Measurements from ENCODE around the gene SSUH2. TPM values are rescaled to one million over a fixed set of nuclear protein-coding genes. Genes with fewer than 3 reads are reported as not detected.

Gene SSUH2
- polyA plus RNA-seq, 3 donors: not detected

DNA sequence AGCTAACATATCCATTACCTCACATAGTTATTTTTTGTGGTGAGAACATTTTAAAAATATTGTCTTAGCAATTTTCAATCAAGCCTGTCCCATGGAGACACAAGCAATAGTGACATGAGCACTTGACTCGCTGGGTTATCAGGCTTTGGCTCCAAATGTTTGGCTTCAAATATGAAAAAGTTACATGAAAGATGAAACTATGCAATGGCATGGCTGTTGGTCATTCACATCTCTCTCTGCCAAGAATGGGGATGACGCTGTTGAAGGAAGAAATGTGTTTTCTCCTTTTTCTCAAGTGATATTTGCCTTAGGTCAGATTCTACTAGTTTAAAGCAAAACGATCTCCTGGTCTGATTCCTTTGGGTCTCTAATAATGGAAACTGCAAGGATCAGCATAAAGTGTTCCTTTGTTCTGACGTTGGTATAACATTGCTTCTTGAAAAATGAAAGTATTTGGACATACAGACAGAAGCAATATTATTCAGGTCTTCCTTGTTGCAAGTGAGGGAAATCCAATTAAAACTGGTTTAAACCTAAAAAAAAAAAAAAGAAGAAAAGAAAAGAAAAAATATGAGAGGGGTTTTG is 71.2 kb downstream of the SSUH2 start:
- Histone ChIP-seq H3K36me3 (replicated peaks in 1 of 2; ENCODE audit: control insufficient read depth in 1 of 2, insufficient read depth in 2 of 2, low read length in 2 of 2) (no peaks in the 10 kb centered on the region), H3K9ac (ENCODE audit: insufficient read depth, low read length, poor library complexity, severe bottlenecking) (no peak overlapping the region), H3K4me3 (replicated peaks in 1 of 3; ENCODE audit: low read depth in 2 of 3, low read length in 3 of 3) (no peak overlapping the region), H3K9me3 (replicated peaks in 1 of 2; ENCODE audit: control insufficient read depth in 1 of 2, insufficient read depth in 1 of 2, low read length in 2 of 2) (no peaks in the 10 kb centered on the region), H3K4me1 (ENCODE audit: control insufficient read depth in 1 of 2, insufficient read depth in 2 of 2, low read length in 2 of 2) (no peaks in the 10 kb centered on the region), H3K27ac (ENCODE audit: low read depth in 1 of 2, low read length in 2 of 2) (no peak overlapping the region), H4K20me1 (ENCODE audit: insufficient read depth, low read length) (no peaks in the 10 kb centered on the region), H2AFZ (ENCODE audit: insufficient read depth, low read depth, low read length, poor library complexity, severe bottlenecking) (no peak overlapping the region), H3K4me2 (replicated peaks; ENCODE audit: extremely low read depth, low read length, poor library complexity, severe bottlenecking) (no peak overlapping the region), H3K27me3 (ENCODE audit: control insufficient read depth in 2 of 2, insufficient read depth in 2 of 2, low read length in 2 of 2) (no peaks in the 10 kb centered on the region), H3K79me2 (ENCODE audit: insufficient read depth, low read length) (no peaks in the 10 kb centered on the region)
- Mint-ChIP-seq H3K9me3 (peaks cover 0 to 5% (median 0%) of the 10 kb centered on the region in 7 donors), H3K27me3 (ENCODE audit: low read depth in 3 of 3) (peaks cover 0 to 4% (median 0%) of the 10 kb centered on the region in 3 donors), H3K4me3 (no peak overlapping the region), H3K4me1 (peaks cover 4% of the 10 kb centered on the region), H3K27ac (no peak overlapping the region), H3K36me3 (no peaks in the 10 kb centered on the region)
- DNase-seq: no peak
- no peak for TF ChIP-seq CTCF (IDR thresholded peaks at IDR 0.05)
- 85% methylated on average over 4 of the region's 4 CpGs for WGBS (ENCODE audit: insufficient coverage)
- intact Hi-C loops (cut with micrococcal nuclease): no loop called here

- Histone ChIP-seq H3K9ac (ENCODE audit: insufficient read depth, low read length, poor library complexity, severe bottlenecking) (no peak overlapping the region), H3K9me3 (replicated peaks in 1 of 2; ENCODE audit: control insufficient read depth in 1 of 2, insufficient read depth in 1 of 2, low read length in 2 of 2) (no peaks in the 10 kb centered on the region), H3K4me3 (replicated peaks in 1 of 3; ENCODE audit: low read depth in 2 of 3, low read length in 3 of 3) (no peak overlapping the region), H3K27me3 (ENCODE audit: control insufficient read depth in 2 of 2, insufficient read depth in 2 of 2, low read length in 2 of 2) (no peaks in the 10 kb centered on the region), H3K79me2 (ENCODE audit: insufficient read depth, low read length) (no peaks in the 10 kb centered on the region), H3K36me3 (replicated peaks in 1 of 2; ENCODE audit: control insufficient read depth in 1 of 2, insufficient read depth in 2 of 2, low read length in 2 of 2) (no peaks in the 10 kb centered on the region), H2AFZ (ENCODE audit: insufficient read depth, low read depth, low read length, poor library complexity, severe bottlenecking) (no peak overlapping the region), H3K4me1 (ENCODE audit: control insufficient read depth in 1 of 2, insufficient read depth in 2 of 2, low read length in 2 of 2) (no peaks in the 10 kb centered on the region), H3K4me2 (replicated peaks; ENCODE audit: extremely low read depth, low read length, poor library complexity, severe bottlenecking) (no peak overlapping the region), H4K20me1 (ENCODE audit: insufficient read depth, low read length) (no peaks in the 10 kb centered on the region), H3K27ac (ENCODE audit: low read depth in 1 of 2, low read length in 2 of 2) (no peak overlapping the region)
- Mint-ChIP-seq H3K36me3 (no peaks in the 10 kb centered on the region), H3K9me3 (peaks cover 0 to 4% (median 0%) of the 10 kb centered on the region in 7 donors), H3K4me3 (no peak overlapping the region), H3K27me3 (ENCODE audit: low read depth in 3 of 3) (peaks cover 0 to 4% (median 0%) of the 10 kb centered on the region in 3 donors), H3K4me1 (peaks cover 4% of the 10 kb centered on the region), H3K27ac (no peak overlapping the region)
- TF ChIP-seq CTCF (IDR thresholded peaks at IDR 0.05): no peak
- DNase-seq: no peak
- WGBS (ENCODE audit: insufficient coverage): no CpG with 5 or more reads among the region's 3 CpGs
- intact Hi-C loops (cut with micrococcal nuclease): no loop called here
Measured at GRCh38 chr3:8571256-8571655, 73.3 kb downstream of the SSUH2 start.

Other genes starting within 250 kb of the SSUH2 start
- under 1 TPM in 2 of 3 donors, not detected in 1; 0.09 to 0.51 TPM for gene LMCD1, start 143.0 kb downstream of the SSUH2 start, polyA plus RNA-seq
- not detected for gene CAV3, start 89.0 kb upstream of the SSUH2 start, polyA plus RNA-seq
- under 1 TPM in 2 of 3 donors, not detected in 1; 0.03 to 0.07 TPM for gene OXTR, start 124.8 kb upstream of the SSUH2 start, polyA plus RNA-seq